ENCODE results near the gene PPP2R5E. TPM values are rescaled to one million over a fixed set of nuclear protein-coding genes. Genes with fewer than 3 reads are reported as not detected.
"Not testable (repeated sequence)": the region's sequence is repeated elsewhere in the genome, so short reads cannot be mapped to it uniquely, and the experiment has no call there.

Gene PPP2R5E
- total and polyA plus RNA-seq, 2 donors (not counting 1 experiment from before 2014, with no cell fraction given), result 18.5 to 38.8 TPM

DNA sequence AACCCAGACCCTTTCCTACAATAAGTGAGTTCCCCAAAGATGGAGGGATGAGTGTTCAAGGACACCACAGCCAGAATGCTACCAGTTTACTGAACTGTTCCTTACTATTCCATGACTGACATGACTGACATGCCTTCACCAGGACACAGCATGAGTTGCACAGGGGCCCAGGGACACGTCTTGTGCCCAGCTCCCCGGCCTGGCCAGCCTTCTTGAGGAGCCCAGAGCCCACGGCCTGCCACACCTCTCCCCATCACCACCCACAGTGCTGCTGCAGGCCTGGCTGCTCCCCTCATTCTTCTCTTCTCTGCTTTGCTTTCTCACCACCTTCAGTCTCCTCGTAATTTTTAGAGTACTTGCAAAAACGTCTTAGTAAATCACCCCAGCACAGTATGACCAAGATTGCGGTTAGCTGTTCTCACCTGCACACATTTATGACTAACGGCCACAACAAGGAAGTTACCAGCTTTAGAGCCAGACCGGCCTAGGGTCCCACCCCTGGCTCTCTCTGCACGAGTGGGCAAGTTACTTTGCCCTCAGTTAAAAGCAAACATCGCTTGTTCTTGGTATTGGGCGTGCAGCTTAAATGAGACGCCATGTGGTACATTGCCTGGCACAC, 18.5 kb downstream of the PPP2R5E start:
- Histone ChIP-seq H2AFZ (ENCODE audit: low read length) (no peak overlapping the region), H3K27me3 (ENCODE audit: control insufficient read depth, insufficient read depth, low read length) (no peaks in the 10 kb centered on the region), H4K20me1 (ENCODE audit: control insufficient read depth, extremely low read depth, insufficient read depth, low read length) (no peaks in the 10 kb centered on the region), H3K79me2 (ENCODE audit: control insufficient read depth, insufficient read depth, low read length) (peaks cover 26% of the 10 kb centered on the region), H3K9ac (ENCODE audit: insufficient read depth, low read length) (no peak overlapping the region), H3K4me1 (ENCODE audit: control insufficient read depth, extremely low read depth, insufficient read depth, low read length) (no peaks in the 10 kb centered on the region), H3K36me3 (ENCODE audit: control insufficient read depth, insufficient read depth, low read length) (no peaks in the 10 kb centered on the region), H3K27ac (ENCODE audit: insufficient read depth, low read length) (no peak overlapping the region), H3K4me2 (ENCODE audit: extremely low read depth, insufficient read depth, low read length) (no peak overlapping the region), H3K9me3 (ENCODE audit: control insufficient read depth, insufficient read depth, low read depth, low read length) (no peaks in the 10 kb centered on the region), H3K4me3 (replicated peaks in 1 of 4; ENCODE audit: control extremely low read depth in 1 of 4, insufficient read depth in 1 of 4, low read depth in 3 of 4, low read length in 4 of 4) (no peak overlapping the region)
- DNase-seq (ENCODE audit: low read depth in 2 of 2), result no peak
- TF ChIP-seq EZH2 (IDR thresholded peaks at IDR 0.05; ENCODE audit: low read length, missing control alignments), result no peak
- TF ChIP-seq, protein P1, sequence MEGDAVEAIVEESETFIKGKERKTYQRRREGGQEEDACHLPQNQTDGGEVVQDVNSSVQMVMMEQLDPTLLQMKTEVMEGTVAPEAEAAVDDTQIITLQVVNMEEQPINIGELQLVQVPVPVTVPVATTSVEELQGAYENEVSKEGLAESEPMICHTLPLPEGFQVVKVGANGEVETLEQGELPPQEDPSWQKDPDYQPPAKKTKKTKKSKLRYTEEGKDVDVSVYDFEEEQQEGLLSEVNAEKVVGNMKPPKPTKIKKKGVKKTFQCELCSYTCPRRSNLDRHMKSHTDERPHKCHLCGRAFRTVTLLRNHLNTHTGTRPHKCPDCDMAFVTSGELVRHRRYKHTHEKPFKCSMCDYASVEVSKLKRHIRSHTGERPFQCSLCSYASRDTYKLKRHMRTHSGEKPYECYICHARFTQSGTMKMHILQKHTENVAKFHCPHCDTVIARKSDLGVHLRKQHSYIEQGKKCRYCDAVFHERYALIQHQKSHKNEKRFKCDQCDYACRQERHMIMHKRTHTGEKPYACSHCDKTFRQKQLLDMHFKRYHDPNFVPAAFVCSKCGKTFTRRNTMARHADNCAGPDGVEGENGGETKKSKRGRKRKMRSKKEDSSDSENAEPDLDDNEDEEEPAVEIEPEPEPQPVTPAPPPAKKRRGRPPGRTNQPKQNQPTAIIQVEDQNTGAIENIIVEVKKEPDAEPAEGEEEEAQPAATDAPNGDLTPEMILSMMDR (conservative IDR thresholded peaks at IDR 0.05 in 1 of 2, IDR thresholded peaks at IDR 0.05 in 1 of 2; ENCODE audit: low read depth in 1 of 2, low read length in 2 of 2), result no peak

DNA sequence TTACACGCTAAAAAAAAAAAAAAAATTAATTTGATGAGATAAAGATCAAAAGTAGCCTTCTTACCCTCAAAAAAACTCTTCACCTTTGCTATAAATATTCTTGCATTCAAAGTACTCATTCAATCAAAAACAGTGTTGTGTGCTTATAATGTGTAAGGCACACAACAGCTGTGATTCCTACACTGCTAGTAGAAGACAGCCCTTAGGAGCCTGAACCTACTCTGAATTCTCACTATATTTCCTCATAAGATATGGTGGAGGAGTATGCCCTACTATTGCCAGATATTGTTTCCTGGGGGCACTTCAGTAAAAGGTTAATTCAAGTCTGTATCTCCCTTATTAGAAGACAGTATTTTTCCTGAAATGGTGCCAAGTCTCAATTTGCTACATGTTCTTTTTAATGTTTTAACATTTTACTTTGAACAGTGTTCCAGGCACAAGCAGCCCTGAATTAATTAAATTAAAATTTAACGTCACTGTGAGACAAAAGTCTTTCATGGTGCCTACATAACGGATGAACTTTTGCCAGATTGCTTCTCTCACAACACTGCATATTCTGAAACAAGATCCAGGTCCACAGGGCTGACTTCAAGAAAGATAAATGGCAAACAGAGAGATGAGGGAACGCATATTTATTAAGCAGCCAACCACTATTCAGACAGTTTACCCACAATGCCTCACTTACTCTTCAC, 19.3 kb downstream of the PPP2R5E start:
- no peak overlapping the region for H3K4me3 ChIP-seq (replicated peaks in 1 of 4; ENCODE audit: control extremely low read depth in 1 of 4, insufficient read depth in 1 of 4, low read depth in 3 of 4, low read length in 4 of 4)
- no peak overlapping the region for H2AFZ ChIP-seq (ENCODE audit: low read length)
- H3K4me1 ChIP-seq (ENCODE audit: control insufficient read depth, extremely low read depth, insufficient read depth, low read length), result no peaks in the 10 kb centered on the region
- peaks cover 22% of the 10 kb centered on the region for H3K79me2 ChIP-seq (ENCODE audit: control insufficient read depth, insufficient read depth, low read length)
- H3K27ac ChIP-seq (ENCODE audit: insufficient read depth, low read length), result no peak overlapping the region
- H3K4me2 ChIP-seq (ENCODE audit: extremely low read depth, insufficient read depth, low read length), result no peak overlapping the region
- H3K9me3 ChIP-seq (ENCODE audit: control insufficient read depth, insufficient read depth, low read depth, low read length), result no peaks in the 10 kb centered on the region
- DNase-seq (ENCODE audit: low read depth in 2 of 2), result no peak
- H3K27me3 ChIP-seq (ENCODE audit: control insufficient read depth, insufficient read depth, low read length), result no peaks in the 10 kb centered on the region
- H3K36me3 ChIP-seq (ENCODE audit: control insufficient read depth, insufficient read depth, low read length), result no peaks in the 10 kb centered on the region
- no peaks in the 10 kb centered on the region for H4K20me1 ChIP-seq (ENCODE audit: control insufficient read depth, extremely low read depth, insufficient read depth, low read length)
- TF ChIP-seq, protein P1 (conservative IDR thresholded peaks at IDR 0.05 in 1 of 2, IDR thresholded peaks at IDR 0.05 in 1 of 2; ENCODE audit: low read depth in 1 of 2, low read length in 2 of 2), result no peak
- TF ChIP-seq EZH2 (IDR thresholded peaks at IDR 0.05; ENCODE audit: low read length, missing control alignments), result no peak
- H3K9ac ChIP-seq (ENCODE audit: insufficient read depth, low read length), result no peak overlapping the region

DNA sequence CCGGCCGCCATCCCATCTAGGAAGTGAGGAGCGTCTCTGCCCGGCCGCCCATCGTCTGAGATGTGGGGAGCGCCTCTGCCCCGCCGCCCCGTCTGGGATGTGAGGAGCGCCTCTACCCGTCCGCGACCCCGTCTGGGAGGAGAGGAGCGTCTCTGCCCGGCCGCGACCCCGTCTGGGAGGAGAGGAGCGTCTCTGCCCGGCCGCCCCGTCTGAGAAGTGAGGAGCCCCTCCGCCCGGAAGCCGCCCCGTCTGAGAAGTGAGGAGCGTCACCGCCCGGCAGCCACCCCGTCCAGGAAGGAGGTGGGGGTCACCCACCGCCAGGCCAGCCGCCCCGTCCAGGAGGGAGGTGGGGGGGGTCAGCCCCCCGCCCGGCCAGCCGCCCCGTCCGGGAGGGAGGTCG, 20.7 kb downstream of the PPP2R5E start:
- H3K27ac ChIP-seq (ENCODE audit: insufficient read depth, low read length); H2AFZ ChIP-seq (ENCODE audit: low read length); H3K9ac ChIP-seq (ENCODE audit: insufficient read depth, low read length); H3K9me3 ChIP-seq (ENCODE audit: control insufficient read depth, insufficient read depth, low read depth, low read length); H3K4me1 ChIP-seq (ENCODE audit: control insufficient read depth, extremely low read depth, insufficient read depth, low read length); DNase-seq (ENCODE audit: low read depth in 2 of 2); H4K20me1 ChIP-seq (ENCODE audit: control insufficient read depth, extremely low read depth, insufficient read depth, low read length); H3K27me3 ChIP-seq (ENCODE audit: control insufficient read depth, insufficient read depth, low read length); H3K4me3 ChIP-seq (replicated peaks in 1 of 4; ENCODE audit: control extremely low read depth in 1 of 4, insufficient read depth in 1 of 4, low read depth in 3 of 4, low read length in 4 of 4); H3K36me3 ChIP-seq (ENCODE audit: control insufficient read depth, insufficient read depth, low read length); H3K4me2 ChIP-seq (ENCODE audit: extremely low read depth, insufficient read depth, low read length): not testable (repeated sequence)
- H3K79me2 ChIP-seq (ENCODE audit: control insufficient read depth, insufficient read depth, low read length), result peaks cover 24% of the 10 kb centered on the region
